Liver (tissue), 3 donors: ENCODE measurements around the gene ARGLU1.

Source experiments
- CTCF ChIP-seq: fragments of 150-350 bp; IDR thresholded peaks from 2 replicates; pipeline ENCODE4 v1.5.1; 2017; ENCODE audit warnings: improper control_type of control experiment, low read depth, low read length; ENCODE audit not compliant: missing input control
- GABPA ChIP-seq, 2 donors: IDR thresholded peaks in 1 of 2; conservative IDR thresholded peaks in 1 of 2; 2 replicates each; pipeline ENCODE4 v1.6.1; 2016; ENCODE audit warnings: antibody characterized with exemption in 2 of 2, mild to moderate bottlenecking in 1 of 2, moderate library complexity in 1 of 2
- RXRA ChIP-seq, 2 donors: IDR thresholded peaks; 2 replicates each; pipeline ENCODE4 v1.6.1; 2017 to 2018; ENCODE audit warnings: antibody characterized with exemption in 2 of 2, mild to moderate bottlenecking in 1 of 2
- SP1 ChIP-seq: IDR thresholded peaks from 2 replicates; pipeline ENCODE4 v1.6.1; 2018; ENCODE audit warnings: antibody characterized with exemption, mild to moderate bottlenecking
- YY1 ChIP-seq: IDR thresholded peaks from 2 replicates; pipeline ENCODE4 v1.6.1; 2016; ENCODE audit warnings: antibody characterized with exemption, mild to moderate bottlenecking
- donor health status: healthy.
- donor health status: healthy.

GRCh38 chr13:106594980-106595379 lies 27.0 kb upstream of the ARGLU1 start:
- TF ChIP-seq CTCF (no peak), RXRA (IDR thresholded peaks at IDR 0.05) (no peak), GABPA (IDR thresholded peaks at IDR 0.05 in 1 of 2, conservative IDR thresholded peaks at IDR 0.05 in 1 of 2) (no peak), SP1 (no peak), YY1 (no peak)
